ENCODE results near the gene ZPLD1.

DNA sequence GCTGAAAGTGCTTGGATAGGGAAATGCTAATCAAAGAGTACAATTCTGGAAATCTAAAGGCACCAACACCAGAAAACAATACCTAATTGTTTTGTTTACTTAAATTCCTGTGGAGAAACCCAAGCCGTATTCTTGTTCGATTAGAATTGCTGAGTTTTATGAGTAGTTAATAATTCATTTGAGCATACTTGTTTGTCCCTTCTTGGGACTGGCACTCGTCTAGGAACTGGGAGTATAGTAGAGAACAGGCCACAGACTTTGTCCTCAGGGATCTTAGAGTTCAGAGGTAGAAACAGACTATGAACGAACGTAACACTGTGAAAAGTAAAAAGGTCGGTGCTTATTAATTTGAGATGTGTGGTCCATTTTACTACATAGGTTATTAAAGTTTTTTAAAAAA lies 39.4 kb downstream of the ZPLD1 start:
- no peak for TF ChIP-seq CTCF (conservative IDR thresholded peaks at IDR 0.05; ENCODE audit: low read length)
- TF ChIP-seq EZH2phosphoT487 (IDR thresholded peaks at IDR 0.05; ENCODE audit: borderline replicate concordance), result no peak
